ENCODE measurements around the gene CLCN6. TPM values are rescaled to one million over a fixed set of nuclear protein-coding genes. Genes with fewer than 3 reads are reported as not detected.

Gene CLCN6
- total RNA-seq, 4 donors from 2014 or later: 14.8 to 38.4 (median 16.9) TPM

- TF ChIP-seq POLR2A (IDR thresholded peaks at IDR 0.05): no peak
- TF ChIP-seq, protein P1, sequence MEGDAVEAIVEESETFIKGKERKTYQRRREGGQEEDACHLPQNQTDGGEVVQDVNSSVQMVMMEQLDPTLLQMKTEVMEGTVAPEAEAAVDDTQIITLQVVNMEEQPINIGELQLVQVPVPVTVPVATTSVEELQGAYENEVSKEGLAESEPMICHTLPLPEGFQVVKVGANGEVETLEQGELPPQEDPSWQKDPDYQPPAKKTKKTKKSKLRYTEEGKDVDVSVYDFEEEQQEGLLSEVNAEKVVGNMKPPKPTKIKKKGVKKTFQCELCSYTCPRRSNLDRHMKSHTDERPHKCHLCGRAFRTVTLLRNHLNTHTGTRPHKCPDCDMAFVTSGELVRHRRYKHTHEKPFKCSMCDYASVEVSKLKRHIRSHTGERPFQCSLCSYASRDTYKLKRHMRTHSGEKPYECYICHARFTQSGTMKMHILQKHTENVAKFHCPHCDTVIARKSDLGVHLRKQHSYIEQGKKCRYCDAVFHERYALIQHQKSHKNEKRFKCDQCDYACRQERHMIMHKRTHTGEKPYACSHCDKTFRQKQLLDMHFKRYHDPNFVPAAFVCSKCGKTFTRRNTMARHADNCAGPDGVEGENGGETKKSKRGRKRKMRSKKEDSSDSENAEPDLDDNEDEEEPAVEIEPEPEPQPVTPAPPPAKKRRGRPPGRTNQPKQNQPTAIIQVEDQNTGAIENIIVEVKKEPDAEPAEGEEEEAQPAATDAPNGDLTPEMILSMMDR (IDR thresholded peaks at IDR 0.05): no peak
- Histone ChIP-seq H3K36me3 (no peaks in the 10 kb centered on the region), H3K4me1 (no peaks in the 10 kb centered on the region), H3K4me3 (replicated peaks in 1 of 3) (no peak within 1 kb of the TSS), H3K27me3 (peaks cover 4% of the 10 kb centered on the region), H3K27ac (no peak within 1 kb of the TSS), H3K9me3 (no peaks in the 10 kb centered on the region)
- intact Hi-C loops (cut with DNase I): no loop called here
- no peak for DNase-seq
- WGBS, 2 donors: 19 to 27% methylated on average over 14 to 15 of the region's 16 CpGs
These were observed 52.6 kb downstream of the CLCN6 start, which contains the start of gene NPPB for GRCh38 chr1:11858613-11858967. Gene NPPB (minus strand): TSS chr1:11858945. CDS start chr1:11858833, 112 bp downstream.

DNA sequence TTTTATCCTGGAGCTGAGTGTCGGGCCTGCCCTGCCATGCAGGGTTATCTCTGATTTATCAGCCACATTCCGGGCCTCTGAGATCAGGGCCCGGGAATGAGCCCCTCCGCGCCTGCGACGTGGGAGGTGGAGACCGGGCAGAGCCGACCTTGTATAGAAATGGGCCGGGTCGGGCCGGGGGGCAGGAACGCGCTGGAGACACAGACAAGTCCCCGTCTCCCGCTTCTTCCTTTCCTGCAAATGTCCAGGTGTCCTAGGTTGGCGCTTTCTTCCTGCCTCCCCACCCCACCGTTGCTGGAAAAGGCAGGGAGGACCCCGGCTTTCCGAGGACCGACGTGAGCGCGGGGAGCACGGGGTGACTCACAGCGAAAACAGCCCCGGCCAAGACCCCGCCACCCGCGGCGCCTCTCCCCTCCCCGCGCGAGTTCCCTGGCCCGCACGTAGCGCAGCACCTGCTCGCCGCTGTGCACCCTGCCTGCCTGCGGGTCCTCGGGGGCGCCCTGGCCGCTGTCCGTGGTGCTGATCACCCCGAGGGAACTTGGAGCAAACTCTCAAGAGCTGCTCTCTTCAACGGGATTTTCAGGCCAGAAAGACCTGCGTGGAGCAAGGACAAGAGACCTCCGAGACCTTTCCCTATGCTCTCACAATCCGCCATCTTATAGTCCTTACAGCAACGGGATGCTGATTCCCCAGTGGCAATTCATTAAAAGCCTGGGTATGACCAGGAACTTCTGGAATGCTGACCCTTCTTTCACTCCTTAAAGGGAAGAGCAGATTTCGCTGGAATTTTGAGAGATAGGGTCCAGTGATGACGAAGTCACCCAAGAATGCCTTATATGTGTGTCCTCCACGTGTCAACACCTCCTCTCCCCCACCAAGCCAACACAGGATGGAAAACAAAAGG lies 53.2 kb downstream of the CLCN6 start:
- no peak overlapping the region for H3K4me3 ChIP-seq (replicated peaks in 1 of 3)
- H3K36me3 ChIP-seq: no peaks in the 10 kb centered on the region
- intact Hi-C loops (cut with DNase I): no loop called here
- DNase-seq: peak; percentile 70 to 82
- no peak overlapping the region for H3K27ac ChIP-seq
- H3K9me3 ChIP-seq: no peaks in the 10 kb centered on the region
- no peaks in the 10 kb centered on the region for H3K4me1 ChIP-seq
- peaks cover 4% of the 10 kb centered on the region for H3K27me3 ChIP-seq
- 6 to 7% methylated on average over 17 to 27 of the region's 53 CpGs for WGBS, 2 donors
- TF ChIP-seq POLR2A (IDR thresholded peaks at IDR 0.05): no peak
- TF ChIP-seq, protein P1 (IDR thresholded peaks at IDR 0.05): peak in 3 of 6 experiments; percentile 27 to 52 (median 42)

- TF ChIP-seq, protein P1 (IDR thresholded peaks at IDR 0.05): no peak
- TF ChIP-seq POLR2A (IDR thresholded peaks at IDR 0.05): no peak
- H3K27me3 ChIP-seq: peaks cover 4% of the 10 kb centered on the region
- DNase-seq: no peak
These were observed 54.1 kb downstream of the CLCN6 start for GRCh38 chr1:11860083-11860482.

DNA sequence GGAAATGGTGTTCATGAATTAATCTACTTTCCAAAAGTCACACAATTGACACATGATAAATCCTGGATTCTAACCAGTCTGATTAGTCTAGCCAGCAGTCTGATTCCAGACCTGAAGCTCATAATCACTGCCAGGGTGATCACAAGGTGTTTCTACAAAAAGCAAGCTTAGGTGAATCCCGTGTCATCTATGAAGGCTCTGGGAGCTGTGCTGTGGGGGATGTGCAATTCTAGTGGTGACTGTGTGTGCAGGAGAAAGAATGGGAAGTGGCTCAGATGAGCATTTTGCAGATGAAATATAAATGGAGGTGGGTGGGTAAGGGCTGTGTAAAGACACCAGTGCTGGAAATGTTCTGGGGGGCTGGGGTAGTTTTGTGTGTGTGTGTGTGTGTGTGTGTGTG lies 54.6 kb downstream of the CLCN6 start:
- Histone ChIP-seq H3K27me3 (peaks cover 4% of the 10 kb centered on the region), H3K9me3 (no peaks in the 10 kb centered on the region), H3K36me3 (no peaks in the 10 kb centered on the region), H3K4me1 (no peaks in the 10 kb centered on the region), H3K27ac (no peak overlapping the region), H3K4me3 (replicated peaks in 1 of 3) (no peak overlapping the region)
- intact Hi-C loops (cut with DNase I): no loop called here
- 33 to 58% methylated on average over 1 of the region's 1 CpG for WGBS, 2 donors
- TF ChIP-seq POLR2A (IDR thresholded peaks at IDR 0.05): no peak
- TF ChIP-seq, protein P1 (IDR thresholded peaks at IDR 0.05): no peak
- no peak for DNase-seq

More at GRCh38 chr1:11860083-11860482, 54.1 kb downstream of the CLCN6 start:
- no peaks in the 10 kb centered on the region for H3K36me3 ChIP-seq
- H3K4me1 ChIP-seq: no peaks in the 10 kb centered on the region
- WGBS, 2 donors: 67 to 79% methylated on average over 1 to 2 of the region's 2 CpGs
- no peak overlapping the region for H3K27ac ChIP-seq
- intact Hi-C loops (cut with DNase I): no loop called here
- no peaks in the 10 kb centered on the region for H3K9me3 ChIP-seq
- H3K4me3 ChIP-seq (replicated peaks in 1 of 3): no peak overlapping the region

- no peaks in the 10 kb centered on the region for H3K4me1 ChIP-seq
- 43 to 56% methylated on average over 6 of the region's 6 CpGs for WGBS, 2 donors
- peaks cover 4% of the 10 kb centered on the region for H3K27me3 ChIP-seq
- no peaks in the 10 kb centered on the region for H3K9me3 ChIP-seq
- no peaks in the 10 kb centered on the region for H3K36me3 ChIP-seq
- no peak overlapping the region for H3K4me3 ChIP-seq (replicated peaks in 1 of 3)
- TF ChIP-seq, protein P1 (IDR thresholded peaks at IDR 0.05): no peak
- no peak for TF ChIP-seq POLR2A (IDR thresholded peaks at IDR 0.05)
- no peak for DNase-seq
- H3K27ac ChIP-seq: no peak overlapping the region
- intact Hi-C loops (cut with DNase I): no loop called here
These were observed 56.9 kb downstream of the CLCN6 start for GRCh38 chr1:11862890-11863289.
